Neural cell (in vitro differentiated cells): Measurements from ENCODE around the gene BST1. TPM values are rescaled to one million over a fixed set of nuclear protein-coding genes. Genes with fewer than 3 reads are reported as not detected.
A peak's percentile ranks its signal among the peaks of the same experiment; 100 is the strongest.

Experiments used
- H2AFZ ChIP-seq: fragments of 200-600, 300-800 bp; sonication (generic), shearing (Covaris generic); 2 replicates; pipeline ENCODE4 v1.6.0; 2014; ENCODE audit warnings: low read depth, mild to moderate bottlenecking, antibody characterized with exemption, low read length, moderate library complexity
- H3F3A ChIP-seq: fragments of 200-600 bp; shearing (Covaris generic); 2 replicates; pipeline ENCODE4 v1.6.1; 2016; ENCODE audit warnings: mild to moderate bottlenecking, moderate library complexity, mixed read lengths, antibody characterized with exemption, low read length; ENCODE audit not compliant: insufficient read depth, poor library complexity, severe bottlenecking
- H3K27ac ChIP-seq: fragments of 200-600, 300-800 bp; sonication (generic), shearing (Covaris generic); 2 replicates; pipeline ENCODE4 v1.5.1; 2014; ENCODE audit warnings: mild to moderate bottlenecking, low read length, moderate library complexity
- H3K27me3 ChIP-seq: fragments of 300-800, 200-600 bp; sonication (generic), shearing (Covaris generic); 2 replicates; pipeline ENCODE4 v1.6.0; 2014; ENCODE audit warnings: mild to moderate bottlenecking, low read depth, low read length, moderate library complexity; ENCODE audit not compliant: insufficient read depth
- H3K36me3 ChIP-seq: fragments of 300-800, 200-600 bp; sonication (generic), shearing (Covaris generic); 2 replicates; pipeline ENCODE4 v1.5.1; 2014; ENCODE audit warnings: mild to moderate bottlenecking, antibody characterized with exemption, low read length, moderate library complexity; ENCODE audit not compliant: insufficient read depth
- H3K4me2 ChIP-seq: fragments of 300-800, 200-600 bp; sonication (generic), shearing (Covaris generic); 2 replicates; pipeline ENCODE4 v1.6.0; 2014; ENCODE audit warnings: mild to moderate bottlenecking, low read length
- H3K4me3 ChIP-seq: fragments of 300-800, 200-600 bp; sonication (generic), shearing (Covaris generic); 2 replicates; pipeline ENCODE4 v1.5.1; 2014; ENCODE audit warnings: mild to moderate bottlenecking, low read length, moderate library complexity
- H3K79me2 ChIP-seq: fragments of 200-600 bp; shearing (Covaris generic); replicated peaks from 2 replicates; pipeline ENCODE4 v1.6.0; 2014; ENCODE audit warnings: mild to moderate bottlenecking, low read length, moderate library complexity; ENCODE audit not compliant: insufficient read depth
- H3K9ac ChIP-seq: fragments of 300-800, 200-600 bp; sonication (generic), shearing (Covaris generic); 2 replicates; pipeline ENCODE4 v1.6.1; 2016; ENCODE audit warnings: mild to moderate bottlenecking, low read length, mixed read lengths
- H3K9me2 ChIP-seq: fragments of 200-600 bp; shearing (Covaris generic); 2 replicates; pipeline ENCODE4 v1.6.1; 2016; ENCODE audit warnings: mild to moderate bottlenecking, low read length, mixed read lengths; ENCODE audit not compliant: insufficient read depth
- H3K9me3 ChIP-seq: fragments of 200-600, 300-800 bp; sonication (generic), shearing (Covaris generic); 2 replicates; pipeline ENCODE4 v1.6.1; 2016; ENCODE audit warnings: mild to moderate bottlenecking, mixed run types, low read length, moderate library complexity, mixed read lengths
- H4K20me1 ChIP-seq: fragments of 200-600 bp; shearing (Covaris generic); 2 replicates; pipeline ENCODE4 v1.6.1; 2016; ENCODE audit warnings: mild to moderate bottlenecking, mixed run types; ENCODE audit not compliant: insufficient read depth
- EP300 ChIP-seq: fragments of 450-650 bp; conservative IDR thresholded peaks from 2 replicates; pipeline ENCODE4 v1.6.1; 2014; ENCODE audit warnings: antibody characterized with exemption, mild to moderate bottlenecking, moderate library complexity; ENCODE audit not compliant: poor library complexity, severe bottlenecking
- EZH2 ChIP-seq: fragments of 200-600, 300-800 bp; shearing (Covaris generic), sonication (generic); IDR thresholded peaks from 2 replicates; pipeline ENCODE4 v1.6.1; 2014; ENCODE audit warnings: antibody characterized with exemption, low read length, borderline replicate concordance, mild to moderate bottlenecking; ENCODE audit not compliant: insufficient read depth, poor library complexity, severe bottlenecking
- MXI1 ChIP-seq: fragments of 450-650 bp; conservative IDR thresholded peaks from 2 replicates; pipeline ENCODE4 v1.6.1; 2014; ENCODE audit warnings: antibody characterized with exemption, mild to moderate bottlenecking; ENCODE audit not compliant: poor library complexity, severe bottlenecking
- POLR2AphosphoS5 ChIP-seq: IDR thresholded peaks from 2 replicates; pipeline ENCODE4 v1.6.1; 2012
- RAD21 ChIP-seq: fragments of 450-650 bp; conservative IDR thresholded peaks from 2 replicates; pipeline ENCODE4 v1.6.1; 2014; ENCODE audit warnings: antibody characterized with exemption, mild to moderate bottlenecking, moderate library complexity
- SMC3 ChIP-seq: fragments of 450-650 bp; conservative IDR thresholded peaks from 2 replicates; pipeline ENCODE4 v1.6.1; 2014; ENCODE audit warnings: antibody characterized with exemption, mild to moderate bottlenecking, moderate library complexity; ENCODE audit not compliant: poor library complexity
- TAF1 ChIP-seq: IDR thresholded peaks from 2 replicates; pipeline ENCODE4 v1.6.1; 2012; ENCODE audit warnings: low read depth
- polyA plus RNA-seq: library from polyadenylated mRNA; depleted of rRNA; stranded (reverse); fragments of >200 nt; gene quantifications from 2 replicates; pipeline ENCODE4 v1.2.3, GENCODE V29; 2014
- TF ChIP-seq, protein P1 (sequence below): fragments of 450-650 bp; IDR thresholded peaks from 2 replicates; pipeline ENCODE4 v1.5.1; 2014; ENCODE audit warnings: antibody characterized with exemption, mild to moderate bottlenecking, moderate library complexity; ENCODE audit not compliant: poor library complexity, severe bottlenecking
- TF ChIP-seq, protein P2 (sequence below): IDR thresholded peaks from 2 replicates; pipeline ENCODE4 v1.6.1; 2012; ENCODE audit warnings: borderline replicate concordance

BST1 gene
- polyA plus RNA-seq, 1 donor from 2014 or later: 1.6 TPM

DNA sequence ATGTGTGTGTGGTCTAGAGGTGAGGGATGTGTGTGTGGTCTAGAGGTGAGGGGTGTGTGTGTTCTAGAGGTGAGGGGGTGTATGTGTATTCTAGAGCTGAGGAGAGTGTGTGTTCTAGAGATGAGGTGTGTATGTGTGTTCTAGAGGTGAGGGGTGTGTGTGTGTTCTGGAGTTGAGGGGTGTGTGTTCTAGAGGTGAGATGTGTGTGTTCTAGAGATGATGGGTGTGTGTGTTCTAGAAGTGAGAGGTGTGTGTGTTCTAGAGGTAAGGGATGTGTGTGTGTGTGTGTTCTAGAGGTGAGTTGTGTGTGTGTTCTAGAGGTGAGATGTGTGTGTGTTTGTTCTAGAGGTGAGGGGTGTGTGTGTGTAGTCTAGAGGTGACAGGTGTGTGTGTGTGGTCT is 1.3 kb downstream of the BST1 start (continued):
- TF ChIP-seq, protein P1, sequence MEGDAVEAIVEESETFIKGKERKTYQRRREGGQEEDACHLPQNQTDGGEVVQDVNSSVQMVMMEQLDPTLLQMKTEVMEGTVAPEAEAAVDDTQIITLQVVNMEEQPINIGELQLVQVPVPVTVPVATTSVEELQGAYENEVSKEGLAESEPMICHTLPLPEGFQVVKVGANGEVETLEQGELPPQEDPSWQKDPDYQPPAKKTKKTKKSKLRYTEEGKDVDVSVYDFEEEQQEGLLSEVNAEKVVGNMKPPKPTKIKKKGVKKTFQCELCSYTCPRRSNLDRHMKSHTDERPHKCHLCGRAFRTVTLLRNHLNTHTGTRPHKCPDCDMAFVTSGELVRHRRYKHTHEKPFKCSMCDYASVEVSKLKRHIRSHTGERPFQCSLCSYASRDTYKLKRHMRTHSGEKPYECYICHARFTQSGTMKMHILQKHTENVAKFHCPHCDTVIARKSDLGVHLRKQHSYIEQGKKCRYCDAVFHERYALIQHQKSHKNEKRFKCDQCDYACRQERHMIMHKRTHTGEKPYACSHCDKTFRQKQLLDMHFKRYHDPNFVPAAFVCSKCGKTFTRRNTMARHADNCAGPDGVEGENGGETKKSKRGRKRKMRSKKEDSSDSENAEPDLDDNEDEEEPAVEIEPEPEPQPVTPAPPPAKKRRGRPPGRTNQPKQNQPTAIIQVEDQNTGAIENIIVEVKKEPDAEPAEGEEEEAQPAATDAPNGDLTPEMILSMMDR: no peak
- no peak for TF ChIP-seq EP300

DNA sequence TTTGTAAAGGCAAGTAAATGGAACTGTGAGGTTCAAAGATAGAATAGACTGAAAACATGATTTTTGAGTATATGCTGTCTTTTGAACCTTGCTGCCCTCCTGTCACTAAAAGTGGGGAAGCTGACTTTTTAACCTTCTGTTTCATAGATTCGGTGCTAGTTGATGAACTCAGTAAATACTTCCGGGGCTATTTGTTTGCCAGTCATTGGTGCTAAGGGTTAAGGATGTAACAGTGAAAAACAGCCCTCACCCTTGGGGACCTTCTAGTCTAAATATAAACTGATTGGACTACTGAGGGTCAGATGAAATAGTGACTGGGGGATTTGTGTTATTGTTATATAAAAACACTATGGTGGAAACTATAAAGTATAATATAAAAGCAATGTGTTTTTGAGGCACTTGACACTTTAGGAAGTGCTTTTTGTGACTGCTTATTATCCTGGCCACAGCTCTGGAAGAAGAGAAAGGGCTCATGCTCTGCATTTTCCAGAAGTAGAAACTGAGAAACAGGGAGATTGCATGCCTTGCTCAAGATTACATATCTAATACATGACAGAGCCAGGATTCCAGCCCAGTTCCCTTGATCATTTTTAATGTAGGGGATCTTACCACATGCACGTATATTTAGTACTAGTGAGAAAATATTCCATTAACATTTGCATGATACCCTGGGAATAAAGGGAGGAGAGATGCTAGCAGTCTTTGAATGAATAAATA is 3.9 kb downstream of the BST1 start:
- H3K4me2 ChIP-seq: no peak overlapping the region
- TF ChIP-seq TAF1 (no peak), EP300 (no peak), EZH2 (no peak), POLR2AphosphoS5 (no peak)
- TF ChIP-seq, protein P2, sequence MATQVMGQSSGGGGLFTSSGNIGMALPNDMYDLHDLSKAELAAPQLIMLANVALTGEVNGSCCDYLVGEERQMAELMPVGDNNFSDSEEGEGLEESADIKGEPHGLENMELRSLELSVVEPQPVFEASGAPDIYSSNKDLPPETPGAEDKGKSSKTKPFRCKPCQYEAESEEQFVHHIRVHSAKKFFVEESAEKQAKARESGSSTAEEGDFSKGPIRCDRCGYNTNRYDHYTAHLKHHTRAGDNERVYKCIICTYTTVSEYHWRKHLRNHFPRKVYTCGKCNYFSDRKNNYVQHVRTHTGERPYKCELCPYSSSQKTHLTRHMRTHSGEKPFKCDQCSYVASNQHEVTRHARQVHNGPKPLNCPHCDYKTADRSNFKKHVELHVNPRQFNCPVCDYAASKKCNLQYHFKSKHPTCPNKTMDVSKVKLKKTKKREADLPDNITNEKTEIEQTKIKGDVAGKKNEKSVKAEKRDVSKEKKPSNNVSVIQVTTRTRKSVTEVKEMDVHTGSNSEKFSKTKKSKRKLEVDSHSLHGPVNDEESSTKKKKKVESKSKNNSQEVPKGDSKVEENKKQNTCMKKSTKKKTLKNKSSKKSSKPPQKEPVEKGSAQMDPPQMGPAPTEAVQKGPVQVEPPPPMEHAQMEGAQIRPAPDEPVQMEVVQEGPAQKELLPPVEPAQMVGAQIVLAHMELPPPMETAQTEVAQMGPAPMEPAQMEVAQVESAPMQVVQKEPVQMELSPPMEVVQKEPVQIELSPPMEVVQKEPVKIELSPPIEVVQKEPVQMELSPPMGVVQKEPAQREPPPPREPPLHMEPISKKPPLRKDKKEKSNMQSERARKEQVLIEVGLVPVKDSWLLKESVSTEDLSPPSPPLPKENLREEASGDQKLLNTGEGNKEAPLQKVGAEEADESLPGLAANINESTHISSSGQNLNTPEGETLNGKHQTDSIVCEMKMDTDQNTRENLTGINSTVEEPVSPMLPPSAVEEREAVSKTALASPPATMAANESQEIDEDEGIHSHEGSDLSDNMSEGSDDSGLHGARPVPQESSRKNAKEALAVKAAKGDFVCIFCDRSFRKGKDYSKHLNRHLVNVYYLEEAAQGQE: no peak
- TF ChIP-seq, protein P1: no peak
- H4K20me1 ChIP-seq: no peaks in the 10 kb centered on the region
- H3K27ac ChIP-seq: peak overlapping the region; percentile 41
- H3K9me2 ChIP-seq: no peaks in the 10 kb centered on the region
- H3K9me3 ChIP-seq: no peaks in the 10 kb centered on the region
- H3K4me3 ChIP-seq: peak overlapping the region; percentile 12
- H3K27me3 ChIP-seq: no peaks in the 10 kb centered on the region
- H3K9ac ChIP-seq: no peak overlapping the region
- no peaks in the 10 kb centered on the region for H3F3A ChIP-seq
- H2AFZ ChIP-seq: no peak overlapping the region
- no peaks in the 10 kb centered on the region for H3K36me3 ChIP-seq
- no peaks in the 10 kb centered on the region for H3K79me2 ChIP-seq

- H3K4me2 ChIP-seq: no peak overlapping the region
- H3K9me3 ChIP-seq: no peaks in the 10 kb centered on the region
- peak overlapping the region; percentile 41 for H3K27ac ChIP-seq
- H3K79me2 ChIP-seq: no peaks in the 10 kb centered on the region
- no peaks in the 10 kb centered on the region for H4K20me1 ChIP-seq
- no peaks in the 10 kb centered on the region for H3K9me2 ChIP-seq
- peak overlapping the region; percentile 12 for H3K4me3 ChIP-seq
- no peaks in the 10 kb centered on the region for H3K27me3 ChIP-seq
- H2AFZ ChIP-seq: no peak overlapping the region
- no peaks in the 10 kb centered on the region for H3F3A ChIP-seq
- H3K36me3 ChIP-seq: no peaks in the 10 kb centered on the region
- no peak for TF ChIP-seq POLR2AphosphoS5
- TF ChIP-seq, protein P2: no peak
- TF ChIP-seq SMC3: no peak
- no peak for TF ChIP-seq RAD21
- TF ChIP-seq TAF1: no peak
- TF ChIP-seq, protein P1: no peak
- no peak for TF ChIP-seq MXI1
- TF ChIP-seq EZH2: no peak
- TF ChIP-seq EP300: no peak
- no peak overlapping the region for H3K9ac ChIP-seq
Observed at GRCh38 chr4:15707363-15707715, 4.5 kb downstream of the BST1 start.
